Hypothalamus (tissue), 51 donors: ENCODE results near the gene TUSC7.
A peak's percentile ranks its signal among the peaks of the same experiment; 100 is the strongest.

ENCODE experiments used
- DNase-seq, 51 donors: peaks; one replicate each; lab custom pipeline; 2025; lab: John Stamatoyannopoulos, UW

TUSC7 gene

GRCh38 chr3:116709479-116709878 is at the start of gene TUSC7:
Gene TUSC7 (plus strand): TSS chr3:116709779.
- no peak for DNase-seq

DNA sequence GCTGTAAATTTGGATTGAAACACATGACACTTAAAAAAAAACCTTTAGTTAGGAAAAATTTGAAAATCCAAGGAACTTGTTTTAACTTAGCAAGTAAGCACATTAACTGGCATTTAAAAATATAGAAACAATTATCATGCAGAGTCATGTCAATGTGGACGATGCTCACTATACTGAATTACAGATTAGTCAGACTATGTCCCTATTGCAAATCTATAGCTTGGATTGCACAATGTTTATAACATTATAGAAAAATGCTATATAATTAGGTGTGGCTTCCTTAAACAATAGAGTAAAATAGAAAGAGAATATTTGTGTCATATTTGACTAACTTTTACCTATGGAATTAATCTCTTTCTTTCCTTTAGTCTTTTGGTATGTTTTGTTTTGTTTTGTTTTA is 48.4 kb upstream of the TUSC7 start:
- no peak for DNase-seq

DNA sequence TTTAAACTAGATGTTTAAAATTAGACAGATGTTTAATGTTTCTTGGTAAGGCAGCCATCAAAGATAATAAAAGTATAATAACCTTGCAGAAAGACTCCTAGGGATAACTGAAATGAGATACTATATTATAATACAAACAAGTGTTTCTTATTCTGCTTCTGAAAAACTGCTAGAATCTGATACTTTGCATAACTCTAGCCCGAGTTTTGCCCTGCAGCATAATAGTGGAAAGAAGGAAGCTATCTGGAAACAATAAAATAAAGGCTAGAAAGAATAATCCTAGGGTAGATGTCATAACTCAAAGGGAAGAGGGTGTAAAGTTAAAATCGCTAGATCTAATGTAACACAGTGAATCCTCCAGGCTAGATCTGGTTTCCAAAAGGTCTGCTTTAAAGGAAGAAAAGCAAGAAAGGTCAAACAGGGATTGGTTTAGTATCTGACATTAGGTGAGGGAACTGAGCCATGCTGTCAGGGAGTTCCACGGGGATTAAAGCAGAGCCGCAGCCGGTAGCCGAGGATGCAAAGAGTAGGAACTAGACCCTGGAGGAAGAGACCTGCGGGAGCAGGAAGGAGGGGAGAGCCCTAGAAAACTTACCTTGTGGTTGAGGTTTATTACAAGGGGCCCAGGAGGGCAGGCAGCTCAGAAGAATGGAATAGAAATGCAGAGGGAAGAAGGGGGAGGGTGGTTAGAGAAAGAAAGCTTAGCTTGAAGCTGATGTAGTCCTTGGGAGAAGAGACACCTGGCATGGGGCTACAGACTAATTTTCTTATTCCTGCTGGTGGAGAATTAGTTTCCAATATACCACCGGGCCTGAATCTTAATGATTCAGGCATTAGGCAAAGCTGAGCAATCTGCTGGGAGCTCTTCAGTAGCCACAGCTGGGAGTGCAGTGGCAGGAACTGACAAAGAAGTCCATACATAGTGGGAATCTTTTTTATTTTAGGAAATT is 46.1 kb upstream of the TUSC7 start:
- peak in 1 of 51 donors; percentile 1 for DNase-seq

- DNase-seq, result no peak
Measured at GRCh38 chr3:116667324-116667723, 42.3 kb upstream of the TUSC7 start.

- DNase-seq, result no peak
Measured at GRCh38 chr3:116667791-116668190, 41.8 kb upstream of the TUSC7 start.

- peak in 2 of 51 donors; percentile 10 to 42 for DNase-seq
Measured at GRCh38 chr3:116669576-116669975, 40.0 kb upstream of the TUSC7 start.

- DNase-seq, result no peak
Measured at GRCh38 chr3:116671151-116671550, 38.4 kb upstream of the TUSC7 start.

- DNase-seq, result no peak
Measured at GRCh38 chr3:116678853-116679252, 30.7 kb upstream of the TUSC7 start.

GRCh38 chr3:116691041-116691440 is 18.5 kb upstream of the TUSC7 start:
- no peak for DNase-seq

- DNase-seq, result no peak
Measured at GRCh38 chr3:116701070-116701469, 8.5 kb upstream of the TUSC7 start.

DNA sequence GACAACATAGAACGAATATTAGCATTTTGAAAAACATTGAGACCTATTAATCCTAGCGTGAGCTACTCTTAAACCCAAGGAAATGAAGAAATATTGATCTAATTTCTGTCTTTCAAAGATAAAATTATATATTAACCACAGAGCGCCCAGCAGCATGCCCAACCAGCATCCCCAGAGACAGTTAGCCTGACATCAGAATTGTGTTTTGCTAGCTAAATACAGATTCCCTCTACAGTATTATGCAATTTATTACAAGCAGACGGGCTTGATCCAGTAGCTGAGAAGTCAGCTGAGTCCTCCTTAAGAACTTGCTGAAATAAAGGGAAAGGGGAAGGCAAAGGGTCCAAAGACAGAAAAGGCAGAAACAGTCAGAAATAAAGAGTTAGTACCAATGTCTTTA is 7.2 kb upstream of the TUSC7 start:
- DNase-seq, result no peak

DNA sequence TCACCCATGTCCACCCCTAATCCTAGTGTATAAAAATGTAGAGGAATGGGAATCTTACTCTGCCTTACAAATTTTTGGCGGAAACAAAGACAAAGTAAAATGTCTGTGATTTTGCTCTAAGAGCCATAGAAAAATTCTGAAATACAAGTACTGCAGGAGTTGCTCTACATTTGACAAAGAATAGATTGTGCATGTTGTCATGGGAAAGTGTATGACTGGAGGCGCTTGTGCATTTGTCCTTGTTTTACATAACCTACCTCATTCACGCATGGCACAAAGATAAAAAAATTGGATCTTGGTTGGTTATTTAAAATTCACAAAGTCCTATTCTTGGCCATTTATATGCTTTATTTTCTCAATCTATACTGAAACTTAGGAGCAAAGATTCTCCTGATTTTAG is 2.0 kb upstream of the TUSC7 start:
- peak in 1 of 51 donors; percentile 0 for DNase-seq

- DNase-seq, result no peak
Measured at GRCh38 chr3:116716490-116716889, 6.9 kb downstream of the TUSC7 start.

- DNase-seq, result no peak
Measured at GRCh38 chr3:116717566-116717965, 8.0 kb downstream of the TUSC7 start.

DNA sequence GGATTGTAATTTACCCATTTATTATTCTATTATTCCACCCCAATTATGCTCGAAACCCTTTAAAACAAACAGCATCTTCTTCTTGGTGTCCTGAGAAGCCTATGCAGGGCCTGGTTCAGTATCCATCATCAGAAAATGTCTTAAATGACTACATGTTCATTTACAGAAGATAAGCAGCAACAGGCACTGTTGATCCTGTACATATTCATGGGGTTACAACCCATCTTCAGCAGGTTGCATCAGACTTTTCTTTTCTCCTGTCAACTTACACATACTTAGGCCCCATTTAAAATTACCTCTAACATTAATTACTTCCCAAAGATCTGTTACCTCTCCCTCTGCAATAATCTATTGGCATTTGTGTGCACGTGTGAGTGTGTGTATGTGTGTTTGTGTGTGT is 18.9 kb downstream of the TUSC7 start:
- DNase-seq, result no peak

DNA sequence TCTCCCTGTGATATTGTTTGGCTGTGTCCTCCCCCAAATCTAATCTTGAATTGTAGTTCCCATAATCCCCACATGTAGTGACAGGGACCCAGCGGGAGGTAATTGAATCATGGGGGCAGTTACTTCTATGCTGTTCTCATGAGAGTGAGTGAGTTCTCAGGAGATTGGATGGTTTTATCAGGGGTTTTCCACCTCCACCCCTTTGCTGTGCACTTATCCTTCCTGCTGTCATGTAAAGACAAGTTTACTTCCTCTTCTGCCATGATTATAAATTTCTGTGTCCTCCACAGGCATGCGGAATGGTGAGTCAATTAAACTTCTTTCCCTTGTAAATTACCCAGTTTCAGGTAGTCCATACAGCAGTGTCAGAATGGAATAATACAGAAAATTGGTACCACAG is 24.7 kb downstream of the TUSC7 start:
- no peak for DNase-seq

DNA sequence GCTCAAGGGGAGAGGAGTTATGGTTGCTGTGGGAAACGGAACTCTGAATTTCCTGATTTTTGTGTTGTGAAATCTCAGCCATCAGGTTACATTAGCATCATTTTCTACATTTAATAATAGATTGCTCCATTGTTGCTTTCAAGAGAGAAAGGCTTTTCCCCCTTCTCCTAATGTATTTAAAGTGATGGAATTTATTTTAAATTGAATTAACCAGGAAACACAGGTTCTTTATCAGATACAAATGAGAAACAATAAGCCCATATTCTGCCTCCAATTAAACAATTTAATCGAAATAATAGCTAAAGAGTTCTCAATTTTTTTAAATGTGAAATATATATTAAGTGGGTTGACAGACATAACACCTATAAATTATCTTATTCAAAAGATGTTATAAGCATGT is 30.1 kb downstream of the TUSC7 start:
- DNase-seq, result no peak

- DNase-seq, result no peak
Measured at GRCh38 chr3:116740293-116740692, 30.7 kb downstream of the TUSC7 start.

- DNase-seq, result peak in 19 of 51 donors; percentile 0 to 41 (median 17)
Measured at GRCh38 chr3:116741467-116741866, 31.9 kb downstream of the TUSC7 start.

DNA sequence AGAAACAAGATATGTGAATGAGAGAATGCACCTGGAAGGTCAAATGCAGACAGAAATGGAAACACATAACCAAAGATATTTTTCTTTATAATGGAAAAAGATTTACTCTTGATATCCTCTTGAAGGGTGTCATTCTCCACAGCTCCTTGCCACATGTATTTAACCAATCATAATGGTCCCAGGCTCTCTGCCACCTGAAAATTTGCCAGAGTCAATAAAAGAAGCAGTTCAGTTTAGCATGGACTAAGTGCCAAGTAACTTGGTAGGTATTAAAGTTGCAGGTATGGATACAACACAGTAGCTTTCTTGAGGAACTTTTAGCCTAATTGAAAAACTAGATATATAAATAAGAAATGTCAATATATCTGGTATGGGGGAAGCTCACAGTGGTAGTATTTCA is 33.5 kb downstream of the TUSC7 start:
- no peak for DNase-seq

DNA sequence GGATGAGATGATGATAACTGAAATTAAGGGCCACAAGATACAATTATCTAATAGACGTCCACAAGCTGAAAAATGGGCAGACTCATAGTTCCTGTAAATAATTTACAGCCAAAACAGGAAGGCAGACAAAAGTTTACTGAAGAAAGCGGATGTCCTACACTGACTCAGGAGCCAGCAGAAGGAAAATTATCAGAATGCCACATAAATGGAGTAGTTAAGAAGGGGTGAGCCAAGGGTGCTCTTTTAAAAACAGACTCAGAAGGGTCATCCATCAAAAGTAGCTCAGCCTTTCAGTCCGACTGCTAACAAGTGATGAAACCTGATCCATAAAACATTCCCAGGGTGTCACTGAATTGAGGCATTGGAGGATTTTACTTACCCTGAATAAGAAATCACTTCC is 39.8 kb downstream of the TUSC7 start:
- DNase-seq, result no peak

GRCh38 chr3:116757315-116757714 is 47.7 kb downstream of the TUSC7 start:
- no peak for DNase-seq

DNA sequence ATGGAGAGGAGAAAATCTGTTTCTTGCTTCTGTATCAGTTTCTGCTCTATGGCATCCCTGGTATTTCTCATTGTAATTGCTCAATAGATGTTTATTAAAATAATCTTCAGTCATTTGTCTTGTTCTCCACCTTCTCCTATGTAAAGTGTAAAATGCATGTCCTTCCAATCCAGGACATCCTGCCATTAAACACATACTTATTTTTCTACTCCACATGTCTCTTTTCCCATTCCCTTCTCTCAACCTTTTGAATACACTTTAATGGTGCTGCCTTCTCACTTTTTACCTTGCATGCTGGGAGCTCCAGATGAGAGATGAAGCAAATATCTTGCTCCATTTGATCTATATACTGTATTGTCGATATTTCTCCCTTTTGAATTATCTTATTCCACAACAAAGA is 49.7 kb downstream of the TUSC7 start:
- DNase-seq, result no peak
